ENCODE data around the gene MRGPRF.
A peak's percentile ranks its signal among the peaks of the same experiment; 100 is the strongest.

Gene MRGPRF

GRCh38 chr11:69053546-69054396 is 40.7 kb upstream of the MRGPRF start:
- no peak for TF ChIP-seq CTCF (IDR thresholded peaks at IDR 0.05; ENCODE audit: insufficient read depth, low read depth, low read length, missing control alignments)
- H3K4me3 ChIP-seq (ENCODE audit: low read depth, low read length), result no peak overlapping the region
- no peak for DNase-seq (ENCODE audit: low read depth)

- DNase-seq (ENCODE audit: low read depth), result no peak
- TF ChIP-seq CTCF (IDR thresholded peaks at IDR 0.05; ENCODE audit: insufficient read depth, low read depth, low read length, missing control alignments), result no peak
- H3K4me3 ChIP-seq (ENCODE audit: low read depth, low read length), result peak overlapping the region; percentile 3; the same call in 1 of the 2 replicates
Observed at GRCh38 chr11:69053169-69053477, 40.1 kb upstream of the MRGPRF start.

DNA sequence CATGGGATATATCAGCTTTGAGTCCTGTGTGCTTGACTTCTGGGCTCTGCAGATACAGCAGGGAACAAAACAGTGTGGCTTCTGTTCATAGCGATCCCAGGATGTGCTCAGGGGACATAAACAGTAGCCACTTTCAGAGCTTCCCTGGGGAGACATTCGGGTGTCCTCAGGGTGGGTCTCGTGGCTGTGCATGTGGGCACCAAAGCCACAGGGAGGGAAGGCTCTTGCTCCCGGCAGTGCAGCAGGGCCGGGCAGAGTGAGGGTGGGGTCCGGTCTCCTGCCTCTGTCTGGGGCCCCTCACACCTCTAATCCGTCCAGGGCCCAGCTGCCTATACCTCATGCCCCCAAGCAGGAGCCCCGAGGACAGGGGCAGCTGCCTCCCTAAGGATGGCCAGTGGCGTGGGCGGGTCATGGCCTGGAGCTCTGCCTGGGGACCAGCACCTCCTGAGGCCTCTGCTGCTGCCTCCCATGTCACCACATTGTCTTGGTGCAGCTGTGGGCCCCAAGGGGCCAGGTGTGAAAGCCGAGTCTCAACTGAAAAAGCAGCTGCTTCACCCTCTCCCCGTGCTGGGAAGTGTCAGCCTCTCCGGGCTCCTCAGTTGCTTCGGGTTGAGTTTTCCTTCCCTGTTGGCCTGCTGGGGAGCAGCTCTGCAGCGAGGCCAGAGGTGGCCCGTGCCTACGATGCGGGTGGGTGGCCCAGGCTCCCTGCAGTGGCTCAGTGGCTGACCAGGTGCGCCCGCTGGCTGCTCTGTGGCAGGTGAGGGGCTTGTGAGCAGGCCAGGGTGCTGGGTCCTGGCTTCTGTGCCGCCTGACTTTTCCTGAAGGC is 39.5 kb upstream of the MRGPRF start:
- peak overlapping the region; percentile 3 for H3K4me3 ChIP-seq (ENCODE audit: low read depth, low read length)
- peak; percentile 72 for DNase-seq (ENCODE audit: low read depth)
- no peak for TF ChIP-seq CTCF (IDR thresholded peaks at IDR 0.05; ENCODE audit: insufficient read depth, low read depth, low read length, missing control alignments)

DNA sequence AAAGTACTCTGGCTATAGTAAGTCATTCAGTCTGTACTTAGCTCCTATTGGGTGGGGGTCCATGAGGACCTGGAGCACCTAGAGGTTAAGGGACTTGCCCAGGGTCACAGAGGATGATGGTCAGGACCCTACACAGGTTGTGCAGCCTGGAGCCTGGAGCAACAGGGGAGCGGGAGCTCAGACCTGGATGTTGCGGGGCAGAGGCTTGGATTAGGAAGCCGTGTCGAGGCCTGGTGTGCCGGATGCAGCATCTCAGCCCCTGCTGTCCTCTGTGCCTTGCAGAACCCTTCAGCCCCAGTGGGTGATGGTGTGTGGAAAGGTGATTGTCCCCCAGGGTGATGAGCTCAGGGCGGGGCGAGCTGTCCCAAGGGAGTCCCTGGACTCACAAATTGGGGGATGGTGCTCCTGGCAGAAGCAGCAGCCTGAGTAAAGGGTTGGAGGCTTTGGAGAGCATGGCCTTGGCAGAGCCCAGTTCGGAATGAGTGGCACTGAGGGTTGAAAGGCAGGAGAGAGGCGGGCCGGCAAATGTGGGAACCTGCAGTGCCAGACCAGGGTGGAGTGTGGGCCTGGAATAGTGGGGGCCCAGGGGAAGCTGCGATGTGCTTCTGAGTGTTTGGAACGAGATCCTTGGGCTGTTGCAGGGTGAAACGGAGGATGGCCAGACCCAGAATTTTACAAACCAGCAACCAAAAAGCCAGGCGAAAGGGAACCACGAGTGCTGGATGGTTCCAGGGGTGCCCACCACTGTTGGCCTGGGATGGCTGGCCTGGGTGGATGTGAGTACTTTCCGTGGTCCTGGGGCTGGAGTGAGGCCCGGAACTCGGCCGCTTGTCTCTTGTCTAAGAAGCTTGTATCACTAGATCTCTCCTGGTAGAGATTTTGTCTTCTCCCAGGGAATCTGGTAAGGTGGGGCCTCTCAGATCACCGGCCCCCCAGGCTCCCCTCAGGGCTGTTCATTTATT is 38.6 kb upstream of the MRGPRF start:
- H3K4me3 ChIP-seq (ENCODE audit: low read depth, low read length), result peak overlapping the region; percentile 5; the same call in 1 of the 2 replicates
- peak; percentile 39 for DNase-seq (ENCODE audit: low read depth)
- TF ChIP-seq CTCF (IDR thresholded peaks at IDR 0.05; ENCODE audit: insufficient read depth, low read depth, low read length, missing control alignments), result no peak

DNA sequence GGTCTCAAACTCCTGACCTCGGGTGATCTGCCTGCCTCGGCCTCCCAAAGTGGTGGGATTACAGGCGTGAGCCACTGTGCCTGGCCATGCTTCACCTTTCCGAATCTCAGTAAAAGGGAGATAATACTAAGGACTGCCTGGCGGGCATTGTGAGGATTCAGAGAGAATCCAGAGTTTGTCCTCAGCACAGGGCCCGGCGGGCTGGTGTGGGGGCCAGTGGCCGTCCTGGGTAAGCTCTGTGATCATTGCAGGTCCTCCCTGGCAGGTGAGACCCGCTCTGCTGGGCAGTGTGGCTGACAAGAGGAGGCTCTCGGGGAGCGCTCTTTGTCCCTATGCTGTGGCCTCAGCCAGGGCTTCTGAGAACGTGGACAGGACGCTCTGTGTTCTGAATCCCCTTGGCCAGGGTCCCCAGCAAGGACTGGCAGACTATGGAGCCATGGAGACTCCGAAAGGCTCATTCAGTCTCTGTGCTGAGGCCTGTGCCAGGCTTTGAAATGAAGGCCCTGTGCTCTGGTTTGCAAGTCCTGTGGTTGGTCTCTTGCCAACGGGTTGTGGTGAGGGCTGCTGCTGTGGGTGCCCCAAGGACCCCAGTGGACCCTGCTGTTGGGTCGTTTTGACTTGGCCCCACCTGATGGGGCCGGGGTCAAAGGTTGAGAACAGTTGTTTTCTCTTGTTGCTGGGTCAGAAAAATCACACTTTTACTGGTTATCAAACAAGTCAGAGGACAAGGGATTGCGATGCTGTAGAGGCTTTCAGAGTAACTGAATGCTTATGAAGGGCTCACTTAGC is 37.7 kb upstream of the MRGPRF start:
- no peak for DNase-seq (ENCODE audit: low read depth)
- no peak overlapping the region; the same call in none of the 2 replicates for H3K4me3 ChIP-seq (ENCODE audit: low read depth, low read length)
- no peak for TF ChIP-seq CTCF (IDR thresholded peaks at IDR 0.05; ENCODE audit: insufficient read depth, low read depth, low read length, missing control alignments)

DNA sequence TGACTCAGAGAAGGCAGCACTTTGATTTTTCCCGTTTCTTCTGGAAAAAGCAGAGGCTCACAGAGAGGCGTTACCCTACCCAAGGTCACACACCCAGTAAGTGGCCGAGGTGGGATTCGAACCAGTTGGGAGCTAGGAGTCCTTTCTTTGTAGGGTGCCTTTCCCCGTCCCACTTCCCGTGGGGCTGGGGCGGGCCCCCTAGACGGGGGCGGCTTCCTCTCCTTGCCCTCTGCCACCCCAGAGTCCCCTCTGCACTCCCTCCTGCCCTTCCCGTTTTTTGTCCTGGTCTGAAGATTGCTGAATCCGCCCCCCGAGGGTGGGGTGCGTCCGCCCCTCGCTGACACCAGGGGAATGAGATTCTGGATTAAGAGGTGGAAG is 36.4 kb upstream of the MRGPRF start:
- TF ChIP-seq CTCF (IDR thresholded peaks at IDR 0.05; ENCODE audit: insufficient read depth, low read depth, low read length, missing control alignments), result no peak
- peak overlapping the region; percentile 89 for H3K4me3 ChIP-seq (ENCODE audit: low read depth, low read length)
- no peak for DNase-seq (ENCODE audit: low read depth)

Measured in GM12865 (cell line).